Neural progenitor cell (in vitro differentiated cells): ENCODE data around the gene INTS4.

Experiments used
- EZH2phosphoT487 ChIP-seq: fragments of 200-600 bp; sonication (generic); IDR thresholded peaks from 2 replicates; pipeline ENCODE4 v1.6.1; 2017; ENCODE audit warnings: antibody characterized with exemption
- TF ChIP-seq, protein P1 (sequence below): fragments of 200-600 bp; sonication (generic); IDR thresholded peaks from 2 replicates; pipeline ENCODE4 v1.5.1; 2017; ENCODE audit warnings: antibody characterized with exemption, mild to moderate bottlenecking

- TF ChIP-seq, protein P1, sequence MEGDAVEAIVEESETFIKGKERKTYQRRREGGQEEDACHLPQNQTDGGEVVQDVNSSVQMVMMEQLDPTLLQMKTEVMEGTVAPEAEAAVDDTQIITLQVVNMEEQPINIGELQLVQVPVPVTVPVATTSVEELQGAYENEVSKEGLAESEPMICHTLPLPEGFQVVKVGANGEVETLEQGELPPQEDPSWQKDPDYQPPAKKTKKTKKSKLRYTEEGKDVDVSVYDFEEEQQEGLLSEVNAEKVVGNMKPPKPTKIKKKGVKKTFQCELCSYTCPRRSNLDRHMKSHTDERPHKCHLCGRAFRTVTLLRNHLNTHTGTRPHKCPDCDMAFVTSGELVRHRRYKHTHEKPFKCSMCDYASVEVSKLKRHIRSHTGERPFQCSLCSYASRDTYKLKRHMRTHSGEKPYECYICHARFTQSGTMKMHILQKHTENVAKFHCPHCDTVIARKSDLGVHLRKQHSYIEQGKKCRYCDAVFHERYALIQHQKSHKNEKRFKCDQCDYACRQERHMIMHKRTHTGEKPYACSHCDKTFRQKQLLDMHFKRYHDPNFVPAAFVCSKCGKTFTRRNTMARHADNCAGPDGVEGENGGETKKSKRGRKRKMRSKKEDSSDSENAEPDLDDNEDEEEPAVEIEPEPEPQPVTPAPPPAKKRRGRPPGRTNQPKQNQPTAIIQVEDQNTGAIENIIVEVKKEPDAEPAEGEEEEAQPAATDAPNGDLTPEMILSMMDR, result no peak
- TF ChIP-seq EZH2phosphoT487, result no peak
Measured at GRCh38 chr11:77871855-77872254, 122.6 kb downstream of the INTS4 start.
